ENCODE measurements around the gene COL21A1. TPM values are rescaled to one million over a fixed set of nuclear protein-coding genes. Genes with fewer than 3 reads are reported as not detected.
"Not testable (repeated sequence)": the region's sequence is repeated elsewhere in the genome, so short reads cannot be mapped to it uniquely, and the experiment has no call there.

The COL21A1 gene
- total and polyA plus RNA-seq, 2 donors (not counting 1 experiment from before 2014, with no cell fraction given), result 6.9 to 28.2 TPM

DNA sequence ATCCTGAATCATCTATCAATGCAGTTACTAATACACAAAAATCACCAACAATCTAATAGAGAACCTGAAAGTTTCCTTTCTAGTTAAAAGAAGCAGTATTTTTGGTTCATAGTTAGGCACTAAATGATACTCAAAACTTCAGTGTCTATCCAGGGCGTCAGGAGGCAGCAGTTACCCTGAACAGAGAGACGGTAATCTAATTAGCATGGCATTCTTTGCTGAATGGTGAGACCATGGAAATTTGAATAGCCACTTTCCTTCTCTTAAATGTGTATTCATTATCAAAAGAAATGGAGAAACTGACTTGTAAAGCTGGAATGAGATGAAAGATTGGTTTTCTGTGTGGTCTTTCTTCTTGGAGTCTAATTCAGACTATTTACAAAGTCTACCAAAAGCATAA, 225.4 kb downstream of the COL21A1 start:
- no peak overlapping the region for H3K4me2 ChIP-seq (ENCODE audit: extremely low read depth, insufficient read depth, low read length)
- no peak overlapping the region for H2AFZ ChIP-seq (ENCODE audit: low read length)

DNA sequence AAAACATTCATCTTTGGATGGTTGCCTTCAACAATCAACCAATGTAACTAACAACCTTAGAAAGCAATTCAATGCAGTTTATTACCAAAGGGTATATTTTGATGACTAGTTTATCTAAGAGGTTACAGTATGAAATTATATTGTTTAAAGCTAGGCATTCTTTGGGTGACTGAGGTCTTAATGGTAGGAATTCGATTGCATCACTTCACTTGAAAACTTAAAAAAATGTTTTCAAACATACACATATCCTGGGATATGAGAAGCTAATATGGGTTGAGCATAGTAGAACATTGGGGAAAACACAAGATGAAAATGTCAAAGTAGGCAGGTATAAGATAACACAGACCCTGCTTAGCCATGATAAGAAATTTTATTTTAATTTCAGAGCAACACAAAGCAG, 227.4 kb downstream of the COL21A1 start:
- no peak for DNase-seq (ENCODE audit: low read depth in 2 of 2)

More for the DNA sequence above, 225.4 kb downstream of the COL21A1 start:
- Histone ChIP-seq H3K4me3 (replicated peaks in 1 of 4; ENCODE audit: control extremely low read depth in 1 of 4, insufficient read depth in 1 of 4, low read depth in 3 of 4, low read length in 4 of 4) (no peak overlapping the region), H3K79me2 (ENCODE audit: control insufficient read depth, insufficient read depth, low read length) (no peaks in the 10 kb centered on the region), H3K9me3 (ENCODE audit: control insufficient read depth, insufficient read depth, low read depth, low read length) (no peaks in the 10 kb centered on the region), H3K27me3 (ENCODE audit: control insufficient read depth, insufficient read depth, low read length) (no peaks in the 10 kb centered on the region), H3K9ac (ENCODE audit: insufficient read depth, low read length) (no peak overlapping the region), H4K20me1 (ENCODE audit: control insufficient read depth, extremely low read depth, insufficient read depth, low read length) (no peaks in the 10 kb centered on the region), H3K36me3 (ENCODE audit: control insufficient read depth, insufficient read depth, low read length) (no peaks in the 10 kb centered on the region), H3K4me1 (ENCODE audit: control insufficient read depth, extremely low read depth, insufficient read depth, low read length) (no peaks in the 10 kb centered on the region), H3K27ac (ENCODE audit: insufficient read depth, low read length) (no peak overlapping the region)
- TF ChIP-seq, protein P1, sequence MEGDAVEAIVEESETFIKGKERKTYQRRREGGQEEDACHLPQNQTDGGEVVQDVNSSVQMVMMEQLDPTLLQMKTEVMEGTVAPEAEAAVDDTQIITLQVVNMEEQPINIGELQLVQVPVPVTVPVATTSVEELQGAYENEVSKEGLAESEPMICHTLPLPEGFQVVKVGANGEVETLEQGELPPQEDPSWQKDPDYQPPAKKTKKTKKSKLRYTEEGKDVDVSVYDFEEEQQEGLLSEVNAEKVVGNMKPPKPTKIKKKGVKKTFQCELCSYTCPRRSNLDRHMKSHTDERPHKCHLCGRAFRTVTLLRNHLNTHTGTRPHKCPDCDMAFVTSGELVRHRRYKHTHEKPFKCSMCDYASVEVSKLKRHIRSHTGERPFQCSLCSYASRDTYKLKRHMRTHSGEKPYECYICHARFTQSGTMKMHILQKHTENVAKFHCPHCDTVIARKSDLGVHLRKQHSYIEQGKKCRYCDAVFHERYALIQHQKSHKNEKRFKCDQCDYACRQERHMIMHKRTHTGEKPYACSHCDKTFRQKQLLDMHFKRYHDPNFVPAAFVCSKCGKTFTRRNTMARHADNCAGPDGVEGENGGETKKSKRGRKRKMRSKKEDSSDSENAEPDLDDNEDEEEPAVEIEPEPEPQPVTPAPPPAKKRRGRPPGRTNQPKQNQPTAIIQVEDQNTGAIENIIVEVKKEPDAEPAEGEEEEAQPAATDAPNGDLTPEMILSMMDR (conservative IDR thresholded peaks at IDR 0.05 in 1 of 2, IDR thresholded peaks at IDR 0.05 in 1 of 2; ENCODE audit: low read depth in 1 of 2, low read length in 2 of 2), result peak in 1 of 2 donors; percentile 53
- TF ChIP-seq EZH2 (IDR thresholded peaks at IDR 0.05; ENCODE audit: low read length, missing control alignments), result no peak
- DNase-seq (ENCODE audit: low read depth in 2 of 2), result peak in 1 of 2 donors; percentile 33

DNA sequence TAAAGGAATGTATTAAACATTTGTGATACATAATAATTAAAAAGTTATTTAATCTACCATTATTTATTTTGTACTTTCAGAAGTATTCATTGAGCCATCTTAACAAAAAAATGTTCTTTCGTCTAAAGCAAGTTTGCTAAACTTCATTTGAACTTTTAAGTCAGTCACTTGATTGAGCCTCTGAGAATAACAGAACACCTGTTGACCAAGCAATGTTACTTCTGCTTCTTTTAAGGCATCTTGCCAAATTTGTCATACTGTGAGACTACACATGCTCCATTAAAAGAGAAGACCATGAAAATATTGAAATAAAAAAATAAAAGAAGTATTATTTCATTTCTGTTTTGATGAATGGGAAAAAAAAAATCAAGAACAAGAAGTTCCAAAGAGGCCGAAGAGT, 230.2 kb downstream of the COL21A1 start:
- no peak for DNase-seq (ENCODE audit: low read depth in 2 of 2)

More for the DNA sequence above, 227.4 kb downstream of the COL21A1 start:
- no peaks in the 10 kb centered on the region for H3K36me3 ChIP-seq (ENCODE audit: control insufficient read depth, insufficient read depth, low read length)
- no peaks in the 10 kb centered on the region for H3K4me1 ChIP-seq (ENCODE audit: control insufficient read depth, extremely low read depth, insufficient read depth, low read length)
- no peak for TF ChIP-seq EZH2 (IDR thresholded peaks at IDR 0.05; ENCODE audit: low read length, missing control alignments)
- TF ChIP-seq, protein P1 (conservative IDR thresholded peaks at IDR 0.05 in 1 of 2, IDR thresholded peaks at IDR 0.05 in 1 of 2; ENCODE audit: low read depth in 1 of 2, low read length in 2 of 2), result no peak
- no peaks in the 10 kb centered on the region for H3K27me3 ChIP-seq (ENCODE audit: control insufficient read depth, insufficient read depth, low read length)
- no peak overlapping the region for H2AFZ ChIP-seq (ENCODE audit: low read length)
- no peaks in the 10 kb centered on the region for H3K9me3 ChIP-seq (ENCODE audit: control insufficient read depth, insufficient read depth, low read depth, low read length)
- no peak overlapping the region for H3K4me2 ChIP-seq (ENCODE audit: extremely low read depth, insufficient read depth, low read length)
- no peak overlapping the region for H3K9ac ChIP-seq (ENCODE audit: insufficient read depth, low read length)
- no peaks in the 10 kb centered on the region for H3K79me2 ChIP-seq (ENCODE audit: control insufficient read depth, insufficient read depth, low read length)
- no peak overlapping the region for H3K4me3 ChIP-seq (replicated peaks in 1 of 4; ENCODE audit: control extremely low read depth in 1 of 4, insufficient read depth in 1 of 4, low read depth in 3 of 4, low read length in 4 of 4)
- H3K27ac ChIP-seq (ENCODE audit: insufficient read depth, low read length), result no peak overlapping the region
- H4K20me1 ChIP-seq (ENCODE audit: control insufficient read depth, extremely low read depth, insufficient read depth, low read length), result no peaks in the 10 kb centered on the region

DNA sequence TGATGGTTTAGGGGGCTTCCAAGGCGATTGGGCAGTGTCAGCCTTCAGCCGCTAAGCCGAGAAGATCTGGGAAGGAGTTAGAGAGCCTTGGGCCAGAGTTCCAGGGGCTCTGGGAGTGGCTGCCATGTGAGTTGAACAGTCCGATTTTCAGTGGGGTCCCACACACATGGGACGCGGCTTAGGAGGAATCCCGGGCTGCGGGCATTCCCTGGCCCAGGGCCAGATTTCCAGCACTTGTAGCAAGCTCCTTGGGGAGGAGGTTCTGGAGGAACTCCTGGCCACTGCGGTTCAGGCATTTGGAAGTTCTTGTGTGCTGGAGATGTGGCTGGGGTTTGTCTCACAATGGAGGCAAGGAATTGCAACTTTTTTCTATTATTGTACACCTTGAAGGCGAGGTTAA, 233.3 kb downstream of the COL21A1 start:
- H3K79me2 ChIP-seq (ENCODE audit: control insufficient read depth, insufficient read depth, low read length); H3K9ac ChIP-seq (ENCODE audit: insufficient read depth, low read length); H3K36me3 ChIP-seq (ENCODE audit: control insufficient read depth, insufficient read depth, low read length); H3K9me3 ChIP-seq (ENCODE audit: control insufficient read depth, insufficient read depth, low read depth, low read length); H3K4me1 ChIP-seq (ENCODE audit: control insufficient read depth, extremely low read depth, insufficient read depth, low read length); DNase-seq (ENCODE audit: low read depth in 2 of 2); H2AFZ ChIP-seq (ENCODE audit: low read length); H3K4me3 ChIP-seq (replicated peaks in 1 of 4; ENCODE audit: control extremely low read depth in 1 of 4, insufficient read depth in 1 of 4, low read depth in 3 of 4, low read length in 4 of 4); H4K20me1 ChIP-seq (ENCODE audit: control insufficient read depth, extremely low read depth, insufficient read depth, low read length); H3K4me2 ChIP-seq (ENCODE audit: extremely low read depth, insufficient read depth, low read length); H3K27me3 ChIP-seq (ENCODE audit: control insufficient read depth, insufficient read depth, low read length); H3K27ac ChIP-seq (ENCODE audit: insufficient read depth, low read length): not testable (repeated sequence)

More for the DNA sequence above, 230.2 kb downstream of the COL21A1 start:
- Histone ChIP-seq H2AFZ (ENCODE audit: low read length) (no peak overlapping the region), H3K27me3 (ENCODE audit: control insufficient read depth, insufficient read depth, low read length) (no peaks in the 10 kb centered on the region), H3K4me2 (ENCODE audit: extremely low read depth, insufficient read depth, low read length) (no peak overlapping the region), H3K36me3 (ENCODE audit: control insufficient read depth, insufficient read depth, low read length) (no peaks in the 10 kb centered on the region), H3K9me3 (ENCODE audit: control insufficient read depth, insufficient read depth, low read depth, low read length) (no peaks in the 10 kb centered on the region), H3K4me1 (ENCODE audit: control insufficient read depth, extremely low read depth, insufficient read depth, low read length) (no peaks in the 10 kb centered on the region), H3K27ac (ENCODE audit: insufficient read depth, low read length) (no peak overlapping the region), H3K79me2 (ENCODE audit: control insufficient read depth, insufficient read depth, low read length) (no peaks in the 10 kb centered on the region), H3K4me3 (replicated peaks in 1 of 4; ENCODE audit: control extremely low read depth in 1 of 4, insufficient read depth in 1 of 4, low read depth in 3 of 4, low read length in 4 of 4) (no peak overlapping the region), H3K9ac (ENCODE audit: insufficient read depth, low read length) (no peak overlapping the region), H4K20me1 (ENCODE audit: control insufficient read depth, extremely low read depth, insufficient read depth, low read length) (no peaks in the 10 kb centered on the region)
- TF ChIP-seq, protein P1 (conservative IDR thresholded peaks at IDR 0.05 in 1 of 2, IDR thresholded peaks at IDR 0.05 in 1 of 2; ENCODE audit: low read depth in 1 of 2, low read length in 2 of 2), result no peak
- TF ChIP-seq EZH2 (IDR thresholded peaks at IDR 0.05; ENCODE audit: low read length, missing control alignments), result no peak

All from fibroblast of lung (primary cell).